ENCODE results near the gene SLC22A2. TPM values are rescaled to one million over a fixed set of nuclear protein-coding genes. Genes with fewer than 3 reads are reported as not detected.

Gene SLC22A2
- total and polyA plus RNA-seq, 9 of the 15 experiments (the other 6 are each of a cell fraction or from before 2014, with no cell fraction given), result not detected

- Histone ChIP-seq H3K4me1 (replicated peaks in 1 of 2; ENCODE audit: control insufficient read depth in 2 of 2, insufficient read depth in 2 of 2, low read length in 2 of 2) (no peaks in the 10 kb centered on the region), H3K9me3 (replicated peaks; ENCODE audit: control insufficient read depth, insufficient read depth, low read depth, low read length) (peaks cover 10% of the 10 kb centered on the region), H3K79me2 (ENCODE audit: control insufficient read depth, insufficient read depth, low read length) (no peaks in the 10 kb centered on the region), H3K4me3 (no peak overlapping the region), H3K4me2 (ENCODE audit: insufficient read depth, low read length) (no peak overlapping the region), H3K27me3 (ENCODE audit: control insufficient read depth in 2 of 2, insufficient read depth in 2 of 2, low read length in 2 of 2) (no peaks in the 10 kb centered on the region; a peak in 1 of 5 replicates), H4K20me1 (replicated peaks; ENCODE audit: control insufficient read depth, insufficient read depth, low read length) (no peaks in the 10 kb centered on the region), H3K9me1 (ENCODE audit: control insufficient read depth, insufficient read depth, low read length) (no peaks in the 10 kb centered on the region), H3K27ac (ENCODE audit: extremely low read depth, low read depth, low read length) (no peak overlapping the region), H3K36me3 (ENCODE audit: control insufficient read depth, insufficient read depth, low read length) (no peaks in the 10 kb centered on the region), H3K9ac (ENCODE audit: insufficient read depth in 1 of 2, low read depth in 2 of 2, low read length in 2 of 2) (no peak overlapping the region), H2AFZ (ENCODE audit: low read depth, low read length) (no peak overlapping the region)
- no TSS peak for BruUV-seq (replicated peaks)
- ChIA-PET POLR2A (no interaction called here), CTCF (ENCODE audit: low intra/inter-chr PET ratio) (no interaction called here)
- ATAC-seq (no peak), FAIRE-seq (no peak), DNase-seq (ENCODE audit: extremely low read depth in 1 of 4, low spot score in 3 of 4) (no peak)
- WGBS (ENCODE audit: insufficient coverage, low coverage, missing lambda C conversion rate), result 0% methylated on average over 3 of the region's 3 CpGs
- intact Hi-C loops (cut with micrococcal nuclease) (no loop called here), in situ Hi-C loops (cut with MboI) (no loop called here)
- TF ChIP-seq ZFP1 (CRISPR knock-in tag; IDR thresholded peaks at IDR 0.05) (no peak), NONO (IDR thresholded peaks at IDR 0.05; ENCODE audit: low read depth in 2 of 2, low read length in 1 of 2) (no peak), CEBPG (CRISPR knock-in tag; IDR thresholded peaks at IDR 0.05) (no peak), CEBPG (tag; conservative IDR thresholded peaks at IDR 0.05 in 1 of 2, IDR thresholded peaks at IDR 0.05 in 1 of 2) (peak; percentile 37 to 46; a peak in 2 of 4 replicates), CTCFL (IDR thresholded peaks at IDR 0.05; ENCODE audit: borderline replicate concordance, insufficient read depth, low read depth, low read length, poor library complexity, severe bottlenecking) (no peak), ZNF668 (CRISPR knock-in tag; IDR thresholded peaks at IDR 0.05) (no peak), CEBPB (tag; IDR thresholded peaks at IDR 0.05) (0 out of 2 replicates have a peak, but pooled peaks have one; percentile 14), EGR1 (conservative IDR thresholded peaks at IDR 0.05) (no peak), SIRT6 (IDR thresholded peaks at IDR 0.05; ENCODE audit: low read depth, low read length) (no peak), SMAD4 (CRISPR knock-in tag; conservative IDR thresholded peaks at IDR 0.05) (no peak), RBFOX2 (IDR thresholded peaks at IDR 0.05; ENCODE audit: low read depth, low read length) (no peak), ZNF644 (tag; IDR thresholded peaks at IDR 0.05; ENCODE audit: low read depth) (no peak), ZNF740 (CRISPR knock-in tag; IDR thresholded peaks at IDR 0.05) (no peak), ZNF740 (tag; IDR thresholded peaks at IDR 0.05) (no peak), MAX (CRISPR knock-in tag; IDR thresholded peaks at IDR 0.05) (no peak), TEAD2 (tag; IDR thresholded peaks at IDR 0.05) (no peak)
Measured at GRCh38 chr6:160221423-160221822, 37.2 kb downstream of the SLC22A2 start.

Data from K562 (cell line).